ENCODE data around the gene GLOD5. TPM values are rescaled to one million over a fixed set of nuclear protein-coding genes. Genes with fewer than 3 reads are reported as not detected.

Gene GLOD5
- total and polyA plus RNA-seq, 2 of the 8 experiments (the other 6 are each of a cell fraction or from before 2014, with no cell fraction given) = 0.18 TPM; not detected in 1

Small RNA genes lying within 50 kb of the gene (small RNA-seq; reads per million reads assigned to genes)
- gene RNU6-1056P (ENCODE audit: insufficient read depth) (not detected), gene RNU6-29P (ENCODE audit: insufficient read depth) (not detected)

Other genes with a start within 250 kb of the GLOD5 start
- 143 and 145 TPM in 2 replicates for gene EBP, start 239.9 kb upstream of the GLOD5 start, total RNA-seq (2021; fragmentation: NEBNext Ultra II Directional; extraction: Animal tissue kit (Norgen Biotek cat#: 25700))
- gene EBP, start 239.9 kb upstream of the GLOD5 start, polyA plus RNA-seq (2011; rRNA removed) = 286 and 288 TPM in 2 replicates
- 6.5 and 9.7 TPM in 2 replicates for gene TBC1D25, start 222.0 kb upstream of the GLOD5 start, total RNA-seq (2021; fragmentation: NEBNext Ultra II Directional; extraction: Animal tissue kit (Norgen Biotek cat#: 25700))
- 6.8 and 11.4 TPM in 2 replicates for gene TBC1D25, start 222.0 kb upstream of the GLOD5 start, polyA plus RNA-seq (2011; rRNA removed)
- 159 and 164 TPM in 2 replicates for gene RBM3, start 187.3 kb upstream of the GLOD5 start, total RNA-seq (2021; fragmentation: NEBNext Ultra II Directional; extraction: Animal tissue kit (Norgen Biotek cat#: 25700))
- 73.2 and 99.6 TPM in 2 replicates for gene RBM3, start 187.3 kb upstream of the GLOD5 start, polyA plus RNA-seq (2011; rRNA removed)
- gene WDR13, start 164.3 kb upstream of the GLOD5 start, total RNA-seq (2021; fragmentation: NEBNext Ultra II Directional; extraction: Animal tissue kit (Norgen Biotek cat#: 25700)) = 19.4 and 19.7 TPM in 2 replicates
- gene WDR13, start 164.3 kb upstream of the GLOD5 start, polyA plus RNA-seq (2011; rRNA removed) = 46.3 and 120 TPM in 2 replicates
- 0.63 and 0.80 TPM in 2 replicates for gene WAS, start 77.9 kb upstream of the GLOD5 start, total RNA-seq (2021; fragmentation: NEBNext Ultra II Directional; extraction: Animal tissue kit (Norgen Biotek cat#: 25700))
- 0.65 and 0.74 TPM in 2 replicates for gene WAS, start 77.9 kb upstream of the GLOD5 start, polyA plus RNA-seq (2011; rRNA removed)
- 14.1 and 14.8 TPM in 2 replicates for gene SUV39H1, start 65.0 kb upstream of the GLOD5 start, total RNA-seq (2021; fragmentation: NEBNext Ultra II Directional; extraction: Animal tissue kit (Norgen Biotek cat#: 25700))
- gene SUV39H1, start 65.0 kb upstream of the GLOD5 start, polyA plus RNA-seq (2011; rRNA removed) = 27.8 and 38.4 TPM in 2 replicates
- not detected in 2 replicates for gene GATA1, start 24.8 kb downstream of the GLOD5 start, total RNA-seq (2021; fragmentation: NEBNext Ultra II Directional; extraction: Animal tissue kit (Norgen Biotek cat#: 25700))
- gene GATA1, start 24.8 kb downstream of the GLOD5 start, polyA plus RNA-seq (2011; rRNA removed) = 0.05 TPM in 2 replicates
- 46.4 and 51.8 TPM in 2 replicates for gene HDAC6, start 40.3 kb downstream of the GLOD5 start, total RNA-seq (2021; fragmentation: NEBNext Ultra II Directional; extraction: Animal tissue kit (Norgen Biotek cat#: 25700))
- gene HDAC6, start 40.3 kb downstream of the GLOD5 start, polyA plus RNA-seq (2011; rRNA removed) = 34.0 and 36.4 TPM in 2 replicates
- gene ERAS, start 64.8 kb downstream of the GLOD5 start, total RNA-seq (2021; fragmentation: NEBNext Ultra II Directional; extraction: Animal tissue kit (Norgen Biotek cat#: 25700)) = not detected in 2 replicates
- gene ERAS, start 64.8 kb downstream of the GLOD5 start, polyA plus RNA-seq (2011; rRNA removed) = 0.70 and 0.99 TPM in 2 replicates
- 4.5 TPM in 2 replicates for gene PCSK1N, start 73.9 kb downstream of the GLOD5 start, total RNA-seq (2021; fragmentation: NEBNext Ultra II Directional; extraction: Animal tissue kit (Norgen Biotek cat#: 25700))
- gene PCSK1N, start 73.9 kb downstream of the GLOD5 start, polyA plus RNA-seq (2011; rRNA removed) = 3.6 and 7.0 TPM in 2 replicates
- gene TIMM17B, start 136.0 kb downstream of the GLOD5 start, total RNA-seq (2021; fragmentation: NEBNext Ultra II Directional; extraction: Animal tissue kit (Norgen Biotek cat#: 25700)) = 77.8 and 82.4 TPM in 2 replicates
- gene TIMM17B, start 136.0 kb downstream of the GLOD5 start, polyA plus RNA-seq (2011; rRNA removed) = 246 and 284 TPM in 2 replicates
- 95.9 and 101 TPM in 2 replicates for gene PQBP1, start 136.2 kb downstream of the GLOD5 start, total RNA-seq (2021; fragmentation: NEBNext Ultra II Directional; extraction: Animal tissue kit (Norgen Biotek cat#: 25700))
- gene PQBP1, start 136.2 kb downstream of the GLOD5 start, polyA plus RNA-seq (2011; rRNA removed) = 91.7 and 124 TPM in 2 replicates
- gene SLC35A2, start 149.9 kb downstream of the GLOD5 start, total RNA-seq (2021; fragmentation: NEBNext Ultra II Directional; extraction: Animal tissue kit (Norgen Biotek cat#: 25700)) = 20.4 and 21.4 TPM in 2 replicates
- gene SLC35A2, start 149.9 kb downstream of the GLOD5 start, polyA plus RNA-seq (2011; rRNA removed) = 48.3 and 52.1 TPM in 2 replicates
- 180 and 190 TPM in 2 replicates for gene PIM2, start 157.3 kb downstream of the GLOD5 start, total RNA-seq (2021; fragmentation: NEBNext Ultra II Directional; extraction: Animal tissue kit (Norgen Biotek cat#: 25700))
- gene PIM2, start 157.3 kb downstream of the GLOD5 start, polyA plus RNA-seq (2011; rRNA removed) = 203 and 257 TPM in 2 replicates
- gene OTUD5, start 195.9 kb downstream of the GLOD5 start, total RNA-seq (2021; fragmentation: NEBNext Ultra II Directional; extraction: Animal tissue kit (Norgen Biotek cat#: 25700)) = 50.0 and 53.5 TPM in 2 replicates
- gene OTUD5, start 195.9 kb downstream of the GLOD5 start, polyA plus RNA-seq (2011; rRNA removed) = 46.3 and 60.4 TPM in 2 replicates
- 4.8 and 6.8 TPM in 2 replicates for gene KCND1, start 210.1 kb downstream of the GLOD5 start, total RNA-seq (2021; fragmentation: NEBNext Ultra II Directional; extraction: Animal tissue kit (Norgen Biotek cat#: 25700))
- 3.1 and 4.5 TPM in 2 replicates for gene KCND1, start 210.1 kb downstream of the GLOD5 start, polyA plus RNA-seq (2011; rRNA removed)
- gene GRIPAP1, start 240.5 kb downstream of the GLOD5 start, total RNA-seq (2021; fragmentation: NEBNext Ultra II Directional; extraction: Animal tissue kit (Norgen Biotek cat#: 25700)) = 44.5 and 55.9 TPM in 2 replicates
- 21.6 and 26.6 TPM in 2 replicates for gene GRIPAP1, start 240.5 kb downstream of the GLOD5 start, polyA plus RNA-seq (2011; rRNA removed)

All from H1 (cell line).